Memory B cell (primary cell): ENCODE data around the gene PARP9.
"Not testable (repeated sequence)": the region's sequence is repeated elsewhere in the genome, so short reads cannot be mapped to it uniquely, and the experiment has no call there.

ENCODE experiments used
- ATAC-seq: fragments of 150-1000 bp; cut with Tn5 transposase; 2 replicates; pipeline ENCODE4 v1.10.0; 2021; ENCODE audit warnings: low read depth, mild to moderate bottlenecking, moderate library complexity
- DNase-seq, 2 donors: peaks; one replicate each; pipeline ENCODE4 v3.0.0; 2022; ENCODE audit warnings: low spot score in 2 of 2
- H3K27ac Mint-ChIP-seq: one replicate; pipeline ENCODE4 v1.8.0; 2022; ENCODE audit warnings: mild to moderate bottlenecking, moderate library complexity, mixed read lengths
- H3K27me3 Mint-ChIP-seq: one replicate; pipeline ENCODE4 v1.8.0; 2022; ENCODE audit warnings: mixed read lengths
- H3K36me3 Mint-ChIP-seq: one replicate; pipeline ENCODE4 v1.8.0; 2022; ENCODE audit warnings: mild to moderate bottlenecking, mixed read lengths
- H3K4me1 Mint-ChIP-seq: one replicate; pipeline ENCODE4 v1.8.0; 2022; ENCODE audit warnings: mixed read lengths
- H3K4me3 Mint-ChIP-seq: one replicate; pipeline ENCODE4 v1.8.0; 2022; ENCODE audit warnings: mild to moderate bottlenecking, moderate library complexity, mixed read lengths
- H3K9me3 Mint-ChIP-seq: one replicate; pipeline ENCODE4 v1.8.0; 2022; ENCODE audit warnings: mixed read lengths

Gene PARP9

DNA sequence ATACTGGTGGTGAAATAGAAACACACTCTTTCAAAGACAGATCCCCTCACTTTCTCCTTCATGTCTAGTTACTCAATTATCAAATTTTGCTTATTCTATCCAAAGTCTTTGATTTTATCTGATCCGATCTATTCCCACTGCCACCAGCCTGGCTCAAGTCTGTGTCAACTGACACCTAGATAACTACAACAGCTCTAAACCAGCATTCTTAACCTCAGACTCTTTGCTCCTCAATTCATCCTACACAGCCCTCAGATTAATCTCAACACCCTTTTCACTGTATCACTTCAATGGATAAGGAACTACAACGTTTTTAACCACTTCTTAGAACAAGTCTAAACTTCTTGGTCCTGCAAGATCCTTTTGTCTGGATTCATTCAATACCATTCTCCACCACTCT lies 58.4 kb downstream of the PARP9 start:
- ATAC-seq = no peak
- Mint-ChIP-seq H3K4me3 (no peak overlapping the region), H3K27me3 (no peaks in the 10 kb centered on the region), H3K36me3 (peaks cover 18% of the 10 kb centered on the region), H3K4me1 (peaks cover 36% of the 10 kb centered on the region), H3K9me3 (peaks cover 4% of the 10 kb centered on the region), H3K27ac (no peak overlapping the region)
- no peak for DNase-seq

DNA sequence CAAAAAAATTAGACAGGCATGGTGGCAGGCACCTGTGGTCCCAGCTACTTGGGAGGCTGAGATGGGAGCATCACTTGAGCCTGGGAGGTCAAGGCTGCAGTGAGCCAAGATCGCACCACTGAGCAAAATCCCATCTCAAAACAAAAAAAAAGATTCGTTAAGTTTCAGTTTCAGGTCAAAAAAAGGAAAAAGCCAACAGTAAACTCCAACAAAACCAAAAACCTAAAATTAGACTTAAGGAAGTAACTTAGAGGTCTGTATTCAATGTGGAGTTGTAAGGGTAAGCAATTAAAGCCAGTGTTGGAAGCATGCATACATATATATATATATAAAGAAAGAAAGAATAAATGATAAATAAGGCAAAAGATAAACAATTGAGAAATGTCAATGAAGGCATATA lies 61.2 kb downstream of the PARP9 start:
- no peak for ATAC-seq
- no peak for DNase-seq
- H3K27ac Mint-ChIP-seq = no peak overlapping the region
- H3K4me3 Mint-ChIP-seq = no peak overlapping the region
- H3K36me3 Mint-ChIP-seq = peaks cover 8% of the 10 kb centered on the region
- no peaks in the 10 kb centered on the region for H3K27me3 Mint-ChIP-seq
- peaks cover 30% of the 10 kb centered on the region for H3K4me1 Mint-ChIP-seq
- H3K9me3 Mint-ChIP-seq = no peaks in the 10 kb centered on the region

DNA sequence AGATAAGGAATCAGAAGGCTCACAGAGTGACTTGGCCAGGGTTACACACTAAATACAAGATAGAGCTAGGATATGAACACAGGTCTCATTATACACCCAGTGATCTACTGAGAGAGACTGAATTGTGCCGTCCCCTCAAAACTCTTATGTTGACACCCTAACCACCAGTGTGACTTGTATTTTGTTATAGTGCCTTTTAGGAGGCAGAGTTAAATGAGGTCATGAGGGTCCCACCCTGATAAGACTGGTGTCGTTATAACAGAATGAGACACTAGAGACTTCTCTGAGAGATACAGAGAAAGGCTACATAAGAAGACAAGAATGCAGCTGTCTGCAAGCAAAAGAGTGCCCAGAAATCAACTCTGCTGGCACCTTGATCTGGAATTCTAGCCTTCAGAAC lies 62.0 kb downstream of the PARP9 start:
- Mint-ChIP-seq H3K27me3 (no peaks in the 10 kb centered on the region), H3K36me3 (peaks cover 8% of the 10 kb centered on the region), H3K27ac (no peak overlapping the region), H3K9me3 (no peaks in the 10 kb centered on the region), H3K4me3 (no peak overlapping the region), H3K4me1 (peaks cover 32% of the 10 kb centered on the region)
- DNase-seq = no peak
- no peak for ATAC-seq

DNA sequence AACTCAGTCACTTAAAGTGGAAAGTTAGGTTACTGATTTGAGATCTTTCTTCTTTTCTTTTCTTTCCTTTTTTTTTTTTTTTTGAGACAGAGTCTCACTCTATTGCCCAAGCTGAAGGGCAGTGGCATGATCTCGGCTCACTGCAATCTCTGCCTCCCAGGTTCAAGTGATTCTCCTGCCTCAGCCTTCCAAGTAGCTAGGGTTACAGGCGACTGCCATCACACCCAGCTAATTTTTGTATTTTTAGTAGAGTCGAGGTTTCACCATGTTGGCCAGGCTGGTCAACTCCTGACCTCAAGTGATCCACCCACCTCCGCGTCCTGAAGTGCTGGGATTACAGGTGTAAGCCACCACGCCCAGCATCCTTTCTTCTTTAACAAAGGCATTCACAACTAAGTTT lies 63.1 kb downstream of the PARP9 start:
- not testable (repeated sequence) for ATAC-seq, H3K27me3 Mint-ChIP-seq, H3K27ac Mint-ChIP-seq, DNase-seq, H3K4me3 Mint-ChIP-seq, H3K9me3 Mint-ChIP-seq
- Mint-ChIP-seq H3K36me3 (peaks cover 12% of the 10 kb centered on the region), H3K4me1 (peaks cover 32% of the 10 kb centered on the region)

DNA sequence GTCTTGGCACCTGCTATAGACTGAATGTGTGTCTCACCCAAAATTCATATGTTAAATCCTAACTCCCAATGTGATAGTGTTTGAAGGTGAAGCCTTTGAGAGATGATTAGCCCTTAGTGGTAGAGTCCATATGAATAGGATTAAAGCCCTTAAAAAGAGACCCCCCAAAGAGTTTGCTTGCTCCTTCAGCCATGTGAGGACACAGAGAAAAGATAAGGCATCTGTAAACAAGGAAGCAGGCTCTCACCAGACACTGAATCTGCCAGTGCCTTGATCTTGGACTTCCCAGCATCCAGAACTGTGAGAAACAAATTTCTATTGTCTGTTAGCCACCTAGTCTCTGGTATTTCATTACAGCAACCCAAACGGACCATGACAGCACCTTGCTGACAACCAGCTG lies 65.9 kb downstream of the PARP9 start:
- H3K4me1 Mint-ChIP-seq = peaks cover 24% of the 10 kb centered on the region
- DNase-seq (no peak), ATAC-seq (no peak)
- H3K27ac Mint-ChIP-seq = no peak overlapping the region
- no peaks in the 10 kb centered on the region for H3K27me3 Mint-ChIP-seq
- no peak overlapping the region for H3K4me3 Mint-ChIP-seq
- no peaks in the 10 kb centered on the region for H3K9me3 Mint-ChIP-seq
- H3K36me3 Mint-ChIP-seq = peaks cover 17% of the 10 kb centered on the region

DNA sequence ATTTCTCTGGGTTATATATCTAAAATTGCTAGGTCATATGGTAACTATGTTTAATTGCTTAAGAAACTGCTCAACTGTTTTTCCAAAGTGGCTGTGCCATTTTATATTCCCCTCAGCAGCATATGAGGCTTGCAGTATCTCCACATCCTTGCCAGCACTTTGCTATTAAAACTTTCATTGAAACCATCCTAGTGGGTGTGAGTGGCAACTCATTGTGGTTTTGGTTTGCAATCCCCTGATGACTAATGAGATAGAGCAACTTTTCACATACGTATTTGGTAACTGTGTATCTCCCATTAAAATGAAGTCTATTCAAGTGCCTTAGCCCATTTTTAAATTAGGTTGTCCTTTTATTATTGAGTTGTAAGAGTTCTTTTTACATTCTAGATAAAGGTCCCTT lies 66.7 kb downstream of the PARP9 start:
- peaks cover 18% of the 10 kb centered on the region for H3K4me1 Mint-ChIP-seq
- no peak for DNase-seq
- no peaks in the 10 kb centered on the region for H3K27me3 Mint-ChIP-seq
- peaks cover 18% of the 10 kb centered on the region for H3K36me3 Mint-ChIP-seq
- H3K27ac Mint-ChIP-seq = no peak overlapping the region
- no peaks in the 10 kb centered on the region for H3K9me3 Mint-ChIP-seq
- no peak overlapping the region for H3K4me3 Mint-ChIP-seq
- ATAC-seq = no peak

DNA sequence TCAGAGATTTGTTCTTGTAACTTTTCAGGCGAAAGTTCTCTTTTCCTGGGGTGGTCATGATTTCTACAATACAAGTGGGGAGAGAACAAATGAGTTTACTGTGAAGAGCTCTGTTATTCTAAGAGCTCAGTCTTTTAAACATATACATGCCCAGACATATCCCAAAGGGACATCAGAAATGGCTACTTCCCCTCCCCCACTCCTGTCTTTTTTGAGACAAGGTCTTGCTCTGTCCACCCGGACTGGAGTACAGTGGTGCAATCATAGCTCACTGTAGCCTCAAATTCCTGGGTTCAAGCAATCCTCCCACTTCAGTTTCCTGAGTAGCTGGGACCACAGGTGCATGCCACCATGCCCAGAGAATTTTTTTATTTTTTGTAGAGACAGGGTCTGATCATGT lies 67.6 kb downstream of the PARP9 start:
- ATAC-seq (no peak), DNase-seq (no peak)
- Mint-ChIP-seq H3K4me3 (no peak overlapping the region), H3K27ac (no peak overlapping the region), H3K4me1 (peaks cover 14% of the 10 kb centered on the region), H3K9me3 (no peaks in the 10 kb centered on the region), H3K36me3 (peaks cover 20% of the 10 kb centered on the region), H3K27me3 (no peaks in the 10 kb centered on the region)

DNA sequence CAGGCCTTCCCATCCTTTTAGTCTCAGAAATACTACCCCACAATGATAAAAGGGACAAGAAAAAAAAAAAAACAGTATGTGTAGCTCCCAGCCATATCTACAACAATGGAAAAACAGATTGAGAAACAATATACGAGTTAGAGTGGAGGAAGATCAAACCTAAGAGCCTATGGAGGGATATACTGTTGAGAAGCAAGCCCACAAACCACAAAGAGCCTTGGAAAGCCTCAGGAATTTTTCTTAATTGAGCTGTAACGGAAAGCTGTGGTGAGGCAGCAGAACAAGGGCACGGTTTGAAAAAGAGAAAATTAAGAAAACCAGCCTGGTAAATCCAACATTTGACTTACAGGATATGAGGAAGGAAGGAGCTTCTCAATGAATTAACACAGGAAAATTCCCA lies 70.8 kb downstream of the PARP9 start:
- Mint-ChIP-seq H3K9me3 (no peaks in the 10 kb centered on the region), H3K27ac (no peak overlapping the region), H3K4me3 (no peak overlapping the region), H3K36me3 (peaks cover 29% of the 10 kb centered on the region), H3K4me1 (peaks cover 10% of the 10 kb centered on the region), H3K27me3 (no peaks in the 10 kb centered on the region)
- DNase-seq (no peak), ATAC-seq (no peak)

DNA sequence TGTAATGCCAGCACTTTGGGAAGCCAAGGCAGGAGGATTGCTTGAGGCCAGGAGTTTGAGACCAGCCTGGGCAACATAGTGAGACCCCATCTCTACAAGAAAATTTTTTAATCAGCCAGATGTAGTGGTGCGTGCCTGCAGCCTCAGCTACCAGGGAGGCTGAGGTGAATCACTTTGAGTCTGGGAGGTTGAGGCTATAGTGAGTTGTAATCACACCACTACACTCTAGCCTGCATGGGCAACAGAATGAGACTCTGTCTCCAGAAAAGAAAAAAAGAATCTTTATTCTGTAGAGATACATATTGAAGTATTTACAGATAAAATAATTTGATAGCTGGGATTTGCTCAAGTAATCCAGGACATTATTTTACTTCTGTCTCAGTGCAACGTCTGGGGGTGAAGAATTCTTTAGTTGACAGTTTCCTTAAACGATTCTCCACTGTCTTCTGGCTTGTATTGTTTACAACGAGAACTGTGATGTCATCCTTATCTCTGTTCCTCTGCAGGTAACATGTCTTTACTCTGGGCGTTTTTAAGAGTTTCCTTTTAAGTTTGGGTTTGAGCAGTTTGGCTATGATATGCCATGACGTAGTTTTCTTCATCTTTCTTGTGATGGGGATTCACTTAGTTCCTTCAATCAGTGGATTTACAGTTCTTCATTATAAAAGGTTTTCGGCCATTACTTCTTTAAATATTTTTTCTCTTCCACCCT lies 75.7 kb downstream of the PARP9 start:
- Mint-ChIP-seq H3K27ac (no peak overlapping the region), H3K27me3 (no peaks in the 10 kb centered on the region), H3K4me1 (peaks cover 6% of the 10 kb centered on the region), H3K9me3 (no peaks in the 10 kb centered on the region), H3K4me3 (no peak overlapping the region), H3K36me3 (peaks cover 25% of the 10 kb centered on the region)
- DNase-seq (no peak), ATAC-seq (no peak)

DNA sequence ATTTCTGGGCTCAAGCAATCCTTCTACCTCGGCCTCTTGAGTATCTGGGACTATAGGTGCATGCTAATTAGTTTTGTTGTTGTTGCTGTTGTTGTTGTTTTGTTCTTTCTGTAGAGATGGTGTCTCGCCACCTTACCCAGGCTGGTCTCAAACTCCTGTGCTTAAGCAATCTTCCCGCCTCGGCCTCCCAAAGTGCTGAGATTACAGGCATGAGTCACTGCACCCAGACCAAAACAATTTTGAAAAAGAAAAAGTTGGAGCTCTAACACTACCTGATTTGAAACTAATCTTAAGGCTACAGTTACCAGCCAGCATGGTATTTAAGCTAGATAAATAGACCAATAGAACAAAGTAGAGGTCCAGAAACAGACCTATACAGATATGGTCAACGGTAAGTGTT lies 79.1 kb downstream of the PARP9 start:
- Mint-ChIP-seq H3K27ac (no peak overlapping the region), H3K4me1 (peaks cover 21% of the 10 kb centered on the region), H3K27me3 (no peaks in the 10 kb centered on the region), H3K4me3 (no peak overlapping the region), H3K36me3 (peaks cover 24% of the 10 kb centered on the region), H3K9me3 (no peaks in the 10 kb centered on the region)
- DNase-seq (no peak), ATAC-seq (no peak)

DNA sequence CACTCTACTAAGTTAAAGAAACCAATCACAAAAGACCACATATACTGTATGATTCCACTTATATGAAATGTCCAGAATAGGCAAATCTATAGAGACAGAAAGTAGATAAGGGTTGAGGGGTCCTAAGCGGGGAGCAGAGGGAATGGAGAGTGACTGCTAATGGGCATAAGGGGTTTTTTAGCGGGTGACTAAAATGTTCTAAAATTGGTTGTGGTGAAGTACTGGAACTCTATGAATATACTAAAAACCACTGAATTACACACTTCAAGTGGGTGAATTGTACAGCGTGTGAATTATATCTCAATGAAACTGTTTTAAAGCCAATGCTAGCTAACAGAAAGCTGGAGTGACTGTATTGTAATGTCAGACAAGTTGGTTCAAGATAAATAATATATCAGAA lies 82.7 kb downstream of the PARP9 start:
- ATAC-seq = no peak
- DNase-seq = no peak
- Mint-ChIP-seq H3K27ac (peak overlapping the region; percentile 13), H3K4me3 (no peak overlapping the region), H3K9me3 (no peaks in the 10 kb centered on the region), H3K4me1 (peaks cover 28% of the 10 kb centered on the region), H3K27me3 (no peaks in the 10 kb centered on the region), H3K36me3 (peaks cover 20% of the 10 kb centered on the region)
